Measurements from ENCODE around the gene TRABD.

Gene TRABD

DNA sequence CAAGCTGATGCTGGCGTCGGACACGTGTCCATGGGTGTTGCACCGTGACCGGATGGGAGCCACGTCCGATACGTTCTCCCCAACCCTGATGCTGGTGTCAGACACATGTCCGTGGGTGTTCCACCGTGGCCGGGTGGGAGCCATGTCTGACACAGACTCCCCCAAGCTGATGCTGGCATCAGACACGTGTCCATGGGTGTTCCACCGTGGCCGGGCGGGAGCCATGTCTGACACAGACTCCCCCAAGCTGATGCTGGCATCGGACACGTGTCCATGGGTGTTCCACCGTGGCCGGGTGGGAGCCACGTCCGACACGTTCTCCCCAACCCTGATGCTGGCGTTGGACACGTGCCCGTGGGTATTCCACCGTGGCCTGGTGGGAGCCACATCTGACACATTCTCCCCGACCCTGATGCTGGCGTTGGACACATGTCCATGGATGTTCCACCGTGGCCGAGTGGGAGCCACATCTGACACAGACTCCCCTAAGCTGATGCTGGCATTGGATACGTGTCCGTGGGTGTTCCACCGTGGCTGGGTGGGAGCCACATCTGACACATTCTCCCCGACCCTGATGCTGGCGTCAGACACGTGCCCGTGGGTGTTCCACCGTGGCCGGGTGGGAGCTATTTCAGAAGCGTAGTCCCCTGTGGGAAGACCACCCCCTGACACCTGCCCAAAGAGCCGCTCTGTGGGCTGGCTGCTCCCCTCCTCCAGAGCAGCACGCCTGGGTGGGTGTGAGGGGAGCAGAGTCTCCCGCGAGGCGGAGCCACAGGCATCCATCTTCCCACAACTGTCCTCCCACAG lies 35.1 kb downstream of the TRABD start:
- no peak for DNase-seq

GRCh38 chr22:50221410-50222300 lies 35.9 kb downstream of the TRABD start:
- no peak for DNase-seq

DNA sequence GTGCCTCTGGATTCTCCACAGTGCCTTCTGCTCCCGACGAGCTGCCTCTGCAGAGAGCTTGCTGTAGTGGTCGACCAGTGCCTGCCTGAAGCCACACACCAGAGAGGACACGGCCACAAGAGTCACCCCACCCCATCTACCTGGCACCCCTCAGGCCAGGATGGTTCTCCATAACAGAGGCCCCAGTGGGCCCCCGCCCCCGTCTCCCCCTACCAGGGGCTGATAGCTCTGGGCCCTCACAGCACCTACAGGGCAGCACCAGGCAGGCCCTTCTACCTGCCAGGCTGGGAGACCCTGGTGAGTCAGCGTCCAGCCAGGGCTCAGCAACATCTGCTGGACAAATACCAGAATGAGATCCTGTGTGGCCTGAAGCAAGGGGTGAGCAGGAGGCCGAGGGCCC lies 36.8 kb downstream of the TRABD start:
- DNase-seq: no peak

DNA sequence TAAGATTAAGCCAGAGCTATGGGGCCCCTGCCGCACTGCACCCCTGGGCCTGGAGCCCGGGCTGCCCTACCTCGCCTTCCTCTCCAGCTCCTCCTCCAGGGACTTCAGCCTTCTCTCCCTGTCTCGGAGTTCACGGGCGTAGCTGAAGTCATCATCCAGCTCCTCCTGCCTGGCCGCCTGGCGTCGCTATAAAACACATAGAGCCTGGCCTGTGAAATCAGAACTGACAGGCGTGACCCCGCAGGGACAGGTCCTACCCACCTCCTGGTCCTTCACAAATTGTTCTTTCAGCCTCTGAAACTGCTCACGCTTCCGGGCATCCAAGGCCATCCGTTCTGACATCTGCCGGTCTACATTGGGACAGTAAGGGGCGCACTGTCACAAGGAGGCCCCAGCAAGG lies 38.4 kb downstream of the TRABD start:
- DNase-seq: no peak

GRCh38 chr22:50225200-50225969 lies 39.7 kb downstream of the TRABD start:
- DNase-seq: no peak

GRCh38 chr22:50226063-50226874 lies 40.6 kb downstream of the TRABD start:
- no peak for DNase-seq

GRCh38 chr22:50226875-50227165 lies 41.1 kb downstream of the TRABD start:
- no peak for DNase-seq

GRCh38 chr22:50227579-50228215 lies 42.0 kb downstream of the TRABD start:
- DNase-seq: no peak

DNA sequence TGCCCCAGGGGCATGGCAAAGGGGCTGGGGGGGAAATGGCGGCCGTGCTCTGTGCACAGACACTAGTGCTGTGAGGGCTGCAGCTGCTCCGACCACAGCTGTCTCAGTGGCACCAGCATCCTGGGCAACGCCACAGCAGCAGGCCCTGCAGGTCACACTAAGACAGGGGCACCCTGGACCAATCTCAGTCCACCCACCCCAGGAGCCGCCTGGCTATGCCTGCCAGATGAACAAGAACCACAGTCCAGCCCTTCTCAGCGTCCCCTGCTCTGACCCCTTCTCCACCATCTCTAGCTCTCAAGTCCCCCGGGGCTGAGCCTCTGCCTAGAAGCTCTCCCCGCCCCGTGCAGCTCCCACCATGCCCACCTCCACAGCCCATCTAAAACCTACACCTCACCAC lies 42.7 kb downstream of the TRABD start:
- no peak for DNase-seq

GRCh38 chr22:50229370-50229769 lies 43.7 kb downstream of the TRABD start:
- DNase-seq: no peak

DNA sequence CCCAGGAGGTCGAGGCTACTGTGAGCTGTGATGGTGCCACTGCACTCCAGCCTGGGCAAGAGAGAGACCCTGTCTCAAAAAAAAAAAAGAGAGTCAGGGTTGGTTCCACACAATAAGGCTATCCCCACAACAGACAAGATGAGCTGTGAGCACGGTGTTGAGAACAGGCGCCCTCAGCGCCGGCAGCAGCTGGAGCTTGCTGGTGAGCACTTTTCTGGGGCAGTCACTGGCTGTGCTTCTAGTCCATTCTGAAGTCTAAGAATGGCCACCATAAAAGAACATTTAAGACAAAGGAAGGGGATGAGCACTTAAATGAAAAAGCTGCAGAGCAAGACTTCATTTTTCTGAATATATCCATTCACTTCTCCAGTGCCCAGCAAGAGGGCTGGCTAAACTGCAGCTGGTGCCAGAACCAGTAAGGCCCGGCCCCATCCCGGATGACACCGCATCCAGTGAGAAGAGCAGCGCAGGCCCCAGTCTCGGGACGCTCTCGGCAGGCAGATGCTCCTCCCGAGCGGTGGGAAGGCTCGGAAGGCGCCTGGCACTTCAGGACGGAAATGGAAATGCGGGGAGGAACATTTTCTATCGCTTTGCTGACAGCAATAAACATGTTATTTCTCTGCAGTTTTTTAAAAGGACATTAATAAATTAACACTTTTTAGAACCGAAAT lies 46.9 kb downstream of the TRABD start:
- DNase-seq: no peak

- no peak for DNase-seq
These were observed 47.5 kb downstream of the TRABD start for GRCh38 chr22:50233223-50233622.

- peak; percentile 42 to 50 for DNase-seq
These were observed 51.2 kb downstream of the TRABD start for GRCh38 chr22:50236731-50237409.

DNA sequence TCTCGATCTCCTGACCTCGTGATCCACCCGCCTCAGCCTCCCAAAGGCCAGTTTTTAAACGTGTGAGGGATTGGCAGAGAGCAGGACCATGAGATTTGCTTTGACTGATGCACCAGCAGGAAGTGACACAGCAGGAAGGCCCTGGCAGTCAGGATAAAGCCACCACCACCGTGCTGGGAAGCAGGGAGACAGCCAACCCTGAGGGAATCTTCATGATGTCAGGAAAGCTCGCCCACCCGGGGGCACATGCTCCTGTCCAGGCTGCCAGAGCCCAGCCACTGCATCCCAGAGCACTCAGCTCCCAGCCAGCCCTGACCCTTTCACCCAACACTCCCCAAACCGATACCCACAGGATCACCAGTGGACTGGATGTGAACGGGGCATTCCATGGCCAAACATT lies 53.0 kb downstream of the TRABD start:
- DNase-seq: no peak

DNA sequence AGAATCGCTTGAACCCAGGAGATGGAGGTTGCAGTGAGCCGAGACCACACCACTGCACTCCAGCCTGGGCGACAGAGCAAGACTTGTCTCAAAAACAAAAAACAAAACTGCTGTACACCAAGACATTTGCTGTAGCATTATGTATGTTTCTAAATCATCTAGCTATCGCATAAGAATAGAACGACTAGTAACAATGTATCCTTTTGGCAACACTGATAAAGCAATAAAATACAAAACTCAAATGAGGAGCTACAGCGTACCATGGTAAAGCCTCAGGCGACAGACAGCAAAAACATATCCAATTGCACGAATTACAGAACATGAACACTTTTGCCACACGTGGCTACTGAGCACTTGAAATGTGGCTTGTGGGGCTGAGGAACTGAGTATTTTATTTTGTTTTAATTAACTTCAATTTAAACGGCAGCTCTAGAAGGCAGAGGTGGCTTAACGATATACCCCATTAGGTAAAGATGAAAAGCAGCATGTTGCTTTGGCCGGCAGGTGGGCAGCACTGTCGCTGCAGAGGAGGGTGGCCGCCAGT lies 56.8 kb downstream of the TRABD start:
- peak in 1 of 2 experiments; percentile 3 for DNase-seq

DNA sequence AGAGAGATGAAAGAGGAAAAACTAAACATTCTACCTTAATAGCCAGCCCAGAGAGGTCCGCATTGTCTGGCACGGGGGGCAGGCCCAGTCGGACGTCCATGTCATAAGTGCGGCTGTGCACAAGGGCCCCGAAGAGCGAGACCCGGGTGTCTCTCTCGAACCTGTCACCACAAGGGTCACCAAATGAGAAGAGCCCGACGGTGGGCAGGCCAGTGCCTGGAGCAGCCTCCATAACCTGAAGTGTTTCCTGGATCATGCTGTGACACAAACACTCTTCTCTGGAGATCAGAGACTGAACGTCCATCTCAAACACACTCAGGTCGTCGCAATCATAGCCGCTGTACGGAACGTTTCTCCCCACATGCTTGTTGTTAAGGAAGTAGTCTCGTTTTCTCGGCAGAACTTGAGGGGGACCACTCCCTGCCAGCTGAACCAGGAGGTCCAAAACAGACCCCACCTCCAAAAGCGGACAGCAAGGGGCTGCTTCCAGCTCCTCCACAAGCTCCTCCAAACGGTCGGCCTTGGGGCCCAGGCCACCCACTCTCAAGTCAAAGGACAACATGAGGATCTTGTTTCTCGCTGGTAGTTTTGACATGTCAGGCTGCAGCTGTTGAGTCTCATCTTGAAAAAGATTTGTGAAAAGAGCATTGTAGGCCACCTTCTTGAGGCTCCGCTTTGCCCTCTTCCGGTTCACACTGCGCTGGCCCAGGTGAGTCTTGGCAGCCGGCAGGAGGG lies 58.1 kb downstream of the TRABD start:
- DNase-seq: peak; percentile 15 to 30

- peak; percentile 85 to 86 for DNase-seq
These were observed 58.9 kb downstream of the TRABD start, which contains the start of gene TUBGCP6 for GRCh38 chr22:50244420-50245213. TUBGCP6 (minus strand) TSS chr22:50245023; CDS start chr22:50244459, 564 bp downstream.

DNA sequence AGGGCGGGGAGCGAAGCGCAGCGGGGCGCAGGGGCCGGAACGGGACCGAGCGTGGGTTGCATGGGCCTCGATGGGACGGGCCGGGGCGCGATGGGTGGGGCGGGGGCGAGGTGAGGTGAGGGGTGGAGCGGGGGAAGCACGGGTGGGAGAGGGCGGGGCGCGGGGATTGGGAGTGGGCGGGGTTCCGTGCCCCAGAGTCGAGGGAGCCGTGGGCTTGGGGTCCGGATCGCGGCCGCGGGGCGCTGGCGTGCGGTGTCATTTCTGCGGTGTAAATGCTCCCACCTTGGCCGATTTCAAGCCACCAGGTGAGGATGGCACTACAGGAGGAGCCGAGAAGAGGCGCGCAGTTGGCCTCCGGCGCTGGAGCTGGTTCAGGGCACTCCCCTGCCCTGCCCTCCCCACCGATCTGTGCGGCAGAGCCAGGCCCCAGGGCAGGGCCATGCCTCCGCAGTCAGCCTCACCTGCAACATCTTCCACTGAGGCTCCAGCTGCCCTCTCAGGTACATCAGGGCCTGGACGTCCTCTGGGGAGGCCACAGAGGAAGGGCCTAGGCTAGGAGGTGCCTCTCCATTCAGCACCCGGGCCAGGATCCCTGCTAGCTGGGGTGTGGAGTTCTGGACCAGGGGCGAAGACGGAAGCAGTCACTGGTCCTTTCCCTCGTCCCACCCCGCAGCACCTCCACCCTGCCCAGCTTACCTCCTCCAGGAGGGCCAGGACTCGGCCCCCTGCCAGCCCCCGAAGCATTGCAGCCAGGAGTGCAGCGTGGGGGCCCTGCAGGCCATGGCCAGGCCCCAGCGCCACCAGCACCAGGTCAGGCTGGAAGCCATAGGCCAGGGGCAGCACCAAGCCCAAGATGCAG lies 59.7 kb downstream of the TRABD start:
- DNase-seq: no peak
